Epithelial cell of prostate (primary cell): ENCODE measurements around the gene CYB5RL.

Experiments used
- DNase-seq: peaks from one replicate; pipeline ENCODE4 v3.0.0-alpha.2; 2011; ENCODE audit warnings: low read depth, low spot score
- H3K27ac ChIP-seq: fragments of 450-650 bp; 2 replicates; pipeline ENCODE4 v1.5.1; 2017; ENCODE audit warnings: mild to moderate bottlenecking

CYB5RL gene

GRCh38 chr1:54165146-54165545, 34.7 kb downstream of the CYB5RL start:
- no peak overlapping the region for H3K27ac ChIP-seq
- no peak for DNase-seq

DNA sequence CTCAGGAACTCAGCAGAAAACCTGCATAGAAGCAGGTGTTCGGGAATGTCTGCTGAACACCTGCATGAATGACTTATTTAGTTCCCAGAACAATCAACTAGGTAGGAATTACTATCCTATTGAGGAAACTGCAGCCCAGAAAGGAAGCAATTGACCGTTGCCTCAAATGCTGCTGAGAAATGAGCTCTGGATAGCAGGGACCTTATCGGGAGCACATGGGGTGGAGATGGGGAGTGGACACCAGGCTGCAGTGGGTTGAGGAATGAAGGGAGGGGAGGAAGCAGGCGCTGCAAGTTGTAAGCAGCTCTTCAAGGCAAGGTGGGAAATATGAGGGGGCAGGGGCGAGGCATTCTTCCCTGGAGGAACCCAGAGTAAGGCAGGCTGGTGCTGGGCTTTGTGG, 36.3 kb downstream of the CYB5RL start:
- H3K27ac ChIP-seq = no peak overlapping the region
- no peak for DNase-seq

DNA sequence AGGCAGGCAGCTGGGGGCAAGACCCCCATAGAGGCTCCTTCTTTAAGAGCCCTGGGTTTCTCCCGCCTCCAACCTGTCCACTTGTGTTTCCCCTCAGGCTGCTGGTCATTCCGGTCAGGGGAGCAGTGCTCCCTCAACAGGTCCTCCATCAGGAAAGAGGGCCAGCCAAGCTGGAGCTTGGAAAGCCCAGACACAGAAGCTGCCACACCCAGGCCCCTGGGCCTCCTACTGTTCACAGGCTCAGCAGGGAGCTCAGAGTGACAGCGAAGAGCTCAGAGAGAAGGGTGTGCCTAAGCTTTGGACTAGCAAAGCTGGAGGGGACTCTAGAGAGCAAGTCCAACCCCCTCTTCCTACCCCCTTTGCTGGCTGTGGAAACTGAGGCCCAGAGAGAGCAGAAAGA, 36.8 kb downstream of the CYB5RL start:
- DNase-seq = no peak

GRCh38 chr1:54161495-54162168, 38.2 kb downstream of the CYB5RL start:
- H3K27ac ChIP-seq = no peak overlapping the region
- no peak for DNase-seq

More for the DNA sequence above, 36.8 kb downstream of the CYB5RL start:
- H3K27ac ChIP-seq = no peak overlapping the region

GRCh38 chr1:54160351-54160750, 39.5 kb downstream of the CYB5RL start:
- no peak for DNase-seq
- H3K27ac ChIP-seq = no peak overlapping the region

- DNase-seq = no peak
- no peak overlapping the region for H3K27ac ChIP-seq
Measured at GRCh38 chr1:54159733-54160316, 40.0 kb downstream of the CYB5RL start.

GRCh38 chr1:54158071-54158470, 41.8 kb downstream of the CYB5RL start:
- no peak overlapping the region for H3K27ac ChIP-seq
- DNase-seq = peak; percentile 39

- no peak overlapping the region for H3K27ac ChIP-seq
- no peak for DNase-seq
Measured at GRCh38 chr1:54157401-54157800, 42.4 kb downstream of the CYB5RL start.

- DNase-seq = no peak
- H3K27ac ChIP-seq = no peak overlapping the region
Measured at GRCh38 chr1:54156986-54157385, 42.8 kb downstream of the CYB5RL start.

GRCh38 chr1:54156201-54156600, 43.6 kb downstream of the CYB5RL start:
- no peak for DNase-seq
- H3K27ac ChIP-seq = no peak overlapping the region

DNA sequence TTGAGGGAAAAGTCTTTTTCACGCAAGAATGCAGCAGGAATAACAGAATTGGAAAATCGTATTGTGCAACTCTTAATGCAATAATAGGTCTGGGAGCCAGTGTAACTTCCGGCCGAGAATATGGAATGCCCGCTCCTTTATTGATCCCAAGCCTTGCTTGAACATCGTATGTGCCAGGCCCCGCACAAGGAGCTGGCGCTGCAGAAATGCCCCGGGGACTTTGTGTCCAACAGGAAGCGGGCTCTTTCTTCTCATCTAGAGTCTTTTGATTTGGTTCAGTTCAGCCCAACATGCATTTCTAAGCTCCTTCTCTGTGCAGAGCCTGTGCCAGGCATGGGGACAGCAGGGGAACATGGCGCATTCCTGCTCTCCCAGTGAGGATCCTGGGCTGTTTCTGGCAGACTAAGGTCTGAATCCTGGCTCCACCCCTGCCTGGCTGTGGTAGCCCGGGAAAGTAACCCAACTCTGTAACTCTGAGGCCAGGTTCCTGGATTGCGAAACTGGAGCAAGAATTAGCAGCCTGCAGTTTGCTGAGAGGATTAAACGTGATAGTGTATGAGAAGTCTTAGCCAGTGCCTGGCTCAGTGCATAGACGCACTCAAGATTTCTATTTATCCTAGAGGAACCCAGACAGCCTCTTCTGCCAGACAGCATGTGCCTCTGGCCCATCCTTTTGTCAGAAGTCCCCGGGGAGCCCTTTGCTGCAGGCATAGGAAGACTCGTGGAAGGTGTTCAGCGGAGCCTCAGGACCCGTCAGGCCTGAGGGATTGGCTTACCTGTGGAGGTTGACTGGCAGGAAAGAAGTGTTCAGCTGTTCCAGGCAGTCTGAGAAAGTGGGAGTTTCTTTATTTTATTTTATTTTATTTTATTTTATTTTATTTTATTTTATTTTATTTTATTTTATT, 46.0 kb downstream of the CYB5RL start:
- DNase-seq = no peak
- no peak overlapping the region for H3K27ac ChIP-seq

DNA sequence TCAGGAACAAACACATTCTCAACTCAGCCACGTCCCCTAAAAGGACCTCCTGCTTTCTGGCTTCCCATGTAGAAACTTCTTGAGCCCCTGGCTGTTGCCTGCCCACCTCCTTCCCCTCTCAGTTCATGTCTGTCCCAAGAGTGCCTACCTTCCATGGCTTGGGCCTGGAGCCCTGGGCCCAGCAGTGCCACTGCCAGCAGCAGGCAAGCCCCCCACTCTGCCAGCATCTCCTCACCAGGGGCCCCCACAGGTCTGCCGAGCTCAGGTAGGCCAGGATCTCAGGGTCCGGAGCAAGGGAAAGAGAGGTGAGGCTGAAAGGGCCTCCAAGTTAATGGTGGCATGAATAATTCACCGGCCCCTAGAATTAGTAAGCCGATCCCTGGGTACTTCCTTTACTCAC, 47.1 kb downstream of the CYB5RL start, which contains the start of gene CDCP2:
Gene CDCP2 (minus strand): TSS at position 305 of the 400 bp plus-strand sequence. CDS start 78 bp downstream, at position 227.
- no peak within 1 kb of the TSS for H3K27ac ChIP-seq
- DNase-seq = no peak

GRCh38 chr1:54151013-54151412, 48.8 kb downstream of the CYB5RL start:
- H3K27ac ChIP-seq = no peak overlapping the region
- DNase-seq = no peak
